ENCODE data around the gene ONECUT3. TPM values are rescaled to one million over a fixed set of nuclear protein-coding genes. Genes with fewer than 3 reads are reported as not detected.
A peak's percentile ranks its signal among the peaks of the same experiment; 100 is the strongest.

The ONECUT3 gene
- total and polyA plus RNA-seq, 9 of the 15 experiments (the other 6 are each of a cell fraction or from before 2014, with no cell fraction given) = not detected

DNA sequence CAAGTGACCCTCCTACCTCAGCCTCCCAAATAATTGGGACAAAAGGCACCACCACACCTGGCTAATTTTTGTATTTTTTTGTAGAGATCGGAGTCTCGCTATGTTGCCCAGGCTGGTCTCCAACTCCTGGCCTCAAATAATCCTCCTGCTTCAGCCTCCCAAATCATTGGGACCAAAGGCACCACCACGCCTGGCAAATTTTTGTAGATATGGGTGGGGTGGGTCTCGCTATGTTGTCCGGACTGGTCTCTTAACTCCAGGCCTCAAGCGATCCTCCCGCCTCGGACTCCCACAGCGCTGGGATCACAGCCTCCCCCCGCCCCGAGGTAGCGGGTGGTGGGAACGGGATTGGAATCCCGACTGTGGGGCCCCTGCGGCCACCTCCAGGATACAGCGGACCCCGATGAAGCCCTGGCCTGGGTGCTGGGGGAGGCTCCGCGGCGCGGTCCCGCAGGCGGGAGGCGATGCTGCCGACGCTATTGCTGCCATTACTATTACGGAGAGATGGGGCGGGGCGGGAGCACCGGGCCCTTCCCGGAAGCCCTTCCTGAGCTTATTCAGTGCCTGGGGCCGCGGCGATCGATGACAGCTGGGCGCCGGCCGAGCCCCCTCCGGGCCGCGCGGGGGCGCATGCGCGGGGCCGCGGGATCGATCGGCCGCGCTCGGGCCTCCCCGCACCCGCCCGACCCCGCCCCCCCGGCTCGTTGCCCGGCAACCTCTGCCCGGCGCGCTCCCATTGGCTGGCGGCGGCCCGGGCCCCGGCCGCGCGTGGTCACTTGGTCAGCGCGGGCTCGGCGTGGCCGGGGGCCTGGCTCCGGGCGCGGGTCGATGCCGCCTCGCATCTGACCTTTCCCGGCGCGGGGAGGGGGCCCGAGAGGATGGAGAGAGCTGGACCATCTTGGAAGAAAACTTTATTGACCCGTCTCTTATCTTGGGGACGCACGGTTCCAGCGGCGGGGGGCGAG is 27.9 kb upstream of the ONECUT3 start (continued):
- TF ChIP-seq, protein P1, sequence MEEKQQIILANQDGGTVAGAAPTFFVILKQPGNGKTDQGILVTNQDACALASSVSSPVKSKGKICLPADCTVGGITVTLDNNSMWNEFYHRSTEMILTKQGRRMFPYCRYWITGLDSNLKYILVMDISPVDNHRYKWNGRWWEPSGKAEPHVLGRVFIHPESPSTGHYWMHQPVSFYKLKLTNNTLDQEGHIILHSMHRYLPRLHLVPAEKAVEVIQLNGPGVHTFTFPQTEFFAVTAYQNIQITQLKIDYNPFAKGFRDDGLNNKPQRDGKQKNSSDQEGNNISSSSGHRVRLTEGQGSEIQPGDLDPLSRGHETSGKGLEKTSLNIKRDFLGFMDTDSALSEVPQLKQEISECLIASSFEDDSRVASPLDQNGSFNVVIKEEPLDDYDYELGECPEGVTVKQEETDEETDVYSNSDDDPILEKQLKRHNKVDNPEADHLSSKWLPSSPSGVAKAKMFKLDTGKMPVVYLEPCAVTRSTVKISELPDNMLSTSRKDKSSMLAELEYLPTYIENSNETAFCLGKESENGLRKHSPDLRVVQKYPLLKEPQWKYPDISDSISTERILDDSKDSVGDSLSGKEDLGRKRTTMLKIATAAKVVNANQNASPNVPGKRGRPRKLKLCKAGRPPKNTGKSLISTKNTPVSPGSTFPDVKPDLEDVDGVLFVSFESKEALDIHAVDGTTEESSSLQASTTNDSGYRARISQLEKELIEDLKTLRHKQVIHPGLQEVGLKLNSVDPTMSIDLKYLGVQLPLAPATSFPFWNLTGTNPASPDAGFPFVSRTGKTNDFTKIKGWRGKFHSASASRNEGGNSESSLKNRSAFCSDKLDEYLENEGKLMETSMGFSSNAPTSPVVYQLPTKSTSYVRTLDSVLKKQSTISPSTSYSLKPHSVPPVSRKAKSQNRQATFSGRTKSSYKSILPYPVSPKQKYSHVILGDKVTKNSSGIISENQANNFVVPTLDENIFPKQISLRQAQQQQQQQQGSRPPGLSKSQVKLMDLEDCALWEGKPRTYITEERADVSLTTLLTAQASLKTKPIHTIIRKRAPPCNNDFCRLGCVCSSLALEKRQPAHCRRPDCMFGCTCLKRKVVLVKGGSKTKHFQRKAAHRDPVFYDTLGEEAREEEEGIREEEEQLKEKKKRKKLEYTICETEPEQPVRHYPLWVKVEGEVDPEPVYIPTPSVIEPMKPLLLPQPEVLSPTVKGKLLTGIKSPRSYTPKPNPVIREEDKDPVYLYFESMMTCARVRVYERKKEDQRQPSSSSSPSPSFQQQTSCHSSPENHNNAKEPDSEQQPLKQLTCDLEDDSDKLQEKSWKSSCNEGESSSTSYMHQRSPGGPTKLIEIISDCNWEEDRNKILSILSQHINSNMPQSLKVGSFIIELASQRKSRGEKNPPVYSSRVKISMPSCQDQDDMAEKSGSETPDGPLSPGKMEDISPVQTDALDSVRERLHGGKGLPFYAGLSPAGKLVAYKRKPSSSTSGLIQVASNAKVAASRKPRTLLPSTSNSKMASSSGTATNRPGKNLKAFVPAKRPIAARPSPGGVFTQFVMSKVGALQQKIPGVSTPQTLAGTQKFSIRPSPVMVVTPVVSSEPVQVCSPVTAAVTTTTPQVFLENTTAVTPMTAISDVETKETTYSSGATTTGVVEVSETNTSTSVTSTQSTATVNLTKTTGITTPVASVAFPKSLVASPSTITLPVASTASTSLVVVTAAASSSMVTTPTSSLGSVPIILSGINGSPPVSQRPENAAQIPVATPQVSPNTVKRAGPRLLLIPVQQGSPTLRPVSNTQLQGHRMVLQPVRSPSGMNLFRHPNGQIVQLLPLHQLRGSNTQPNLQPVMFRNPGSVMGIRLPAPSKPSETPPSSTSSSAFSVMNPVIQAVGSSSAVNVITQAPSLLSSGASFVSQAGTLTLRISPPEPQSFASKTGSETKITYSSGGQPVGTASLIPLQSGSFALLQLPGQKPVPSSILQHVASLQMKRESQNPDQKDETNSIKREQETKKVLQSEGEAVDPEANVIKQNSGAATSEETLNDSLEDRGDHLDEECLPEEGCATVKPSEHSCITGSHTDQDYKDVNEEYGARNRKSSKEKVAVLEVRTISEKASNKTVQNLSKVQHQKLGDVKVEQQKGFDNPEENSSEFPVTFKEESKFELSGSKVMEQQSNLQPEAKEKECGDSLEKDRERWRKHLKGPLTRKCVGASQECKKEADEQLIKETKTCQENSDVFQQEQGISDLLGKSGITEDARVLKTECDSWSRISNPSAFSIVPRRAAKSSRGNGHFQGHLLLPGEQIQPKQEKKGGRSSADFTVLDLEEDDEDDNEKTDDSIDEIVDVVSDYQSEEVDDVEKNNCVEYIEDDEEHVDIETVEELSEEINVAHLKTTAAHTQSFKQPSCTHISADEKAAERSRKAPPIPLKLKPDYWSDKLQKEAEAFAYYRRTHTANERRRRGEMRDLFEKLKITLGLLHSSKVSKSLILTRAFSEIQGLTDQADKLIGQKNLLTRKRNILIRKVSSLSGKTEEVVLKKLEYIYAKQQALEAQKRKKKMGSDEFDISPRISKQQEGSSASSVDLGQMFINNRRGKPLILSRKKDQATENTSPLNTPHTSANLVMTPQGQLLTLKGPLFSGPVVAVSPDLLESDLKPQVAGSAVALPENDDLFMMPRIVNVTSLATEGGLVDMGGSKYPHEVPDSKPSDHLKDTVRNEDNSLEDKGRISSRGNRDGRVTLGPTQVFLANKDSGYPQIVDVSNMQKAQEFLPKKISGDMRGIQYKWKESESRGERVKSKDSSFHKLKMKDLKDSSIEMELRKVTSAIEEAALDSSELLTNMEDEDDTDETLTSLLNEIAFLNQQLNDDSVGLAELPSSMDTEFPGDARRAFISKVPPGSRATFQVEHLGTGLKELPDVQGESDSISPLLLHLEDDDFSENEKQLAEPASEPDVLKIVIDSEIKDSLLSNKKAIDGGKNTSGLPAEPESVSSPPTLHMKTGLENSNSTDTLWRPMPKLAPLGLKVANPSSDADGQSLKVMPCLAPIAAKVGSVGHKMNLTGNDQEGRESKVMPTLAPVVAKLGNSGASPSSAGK (IDR thresholded peaks at IDR 0.05) = peak; percentile 39; the same call in 1 of the 2 replicates
- TF ChIP-seq MAZ (CRISPR knock-in tag; conservative IDR thresholded peaks at IDR 0.05 in 1 of 2, IDR thresholded peaks at IDR 0.05 in 1 of 2) (peak; percentile 40 to 68; a peak in 3 of 4 replicates), BACH1 (tag; IDR thresholded peaks at IDR 0.05) (no peak), FOS (IDR thresholded peaks at IDR 0.05; ENCODE audit: extremely low read depth, insufficient read length) (no peak), CBFA2T3 (IDR thresholded peaks at IDR 0.05) (0 out of 2 replicates have a peak, but pooled peaks have one; percentile 14), HDAC2 (IDR thresholded peaks at IDR 0.05) (0 out of 2 replicates have a peak, but pooled peaks have one; percentile 37), ZNF121 (CRISPR knock-in tag; conservative IDR thresholded peaks at IDR 0.05) (peak; percentile 96), HCFC1 (IDR thresholded peaks at IDR 0.05; ENCODE audit: low read depth, low read length) (no peak), ZKSCAN8 (CRISPR knock-in tag; IDR thresholded peaks at IDR 0.05) (no peak)
- TF ChIP-seq, protein P2, sequence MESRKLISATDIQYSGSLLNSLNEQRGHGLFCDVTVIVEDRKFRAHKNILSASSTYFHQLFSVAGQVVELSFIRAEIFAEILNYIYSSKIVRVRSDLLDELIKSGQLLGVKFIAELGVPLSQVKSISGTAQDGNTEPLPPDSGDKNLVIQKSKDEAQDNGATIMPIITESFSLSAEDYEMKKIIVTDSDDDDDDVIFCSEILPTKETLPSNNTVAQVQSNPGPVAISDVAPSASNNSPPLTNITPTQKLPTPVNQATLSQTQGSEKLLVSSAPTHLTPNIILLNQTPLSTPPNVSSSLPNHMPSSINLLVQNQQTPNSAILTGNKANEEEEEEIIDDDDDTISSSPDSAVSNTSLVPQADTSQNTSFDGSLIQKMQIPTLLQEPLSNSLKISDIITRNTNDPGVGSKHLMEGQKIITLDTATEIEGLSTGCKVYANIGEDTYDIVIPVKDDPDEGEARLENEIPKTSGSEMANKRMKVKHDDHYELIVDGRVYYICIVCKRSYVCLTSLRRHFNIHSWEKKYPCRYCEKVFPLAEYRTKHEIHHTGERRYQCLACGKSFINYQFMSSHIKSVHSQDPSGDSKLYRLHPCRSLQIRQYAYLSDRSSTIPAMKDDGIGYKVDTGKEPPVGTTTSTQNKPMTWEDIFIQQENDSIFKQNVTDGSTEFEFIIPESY (CRISPR knock-in tag; IDR thresholded peaks at IDR 0.05) = 0 out of 2 replicates have a peak, but pooled peaks have one; percentile 10
- TF ChIP-seq, protein P3, sequence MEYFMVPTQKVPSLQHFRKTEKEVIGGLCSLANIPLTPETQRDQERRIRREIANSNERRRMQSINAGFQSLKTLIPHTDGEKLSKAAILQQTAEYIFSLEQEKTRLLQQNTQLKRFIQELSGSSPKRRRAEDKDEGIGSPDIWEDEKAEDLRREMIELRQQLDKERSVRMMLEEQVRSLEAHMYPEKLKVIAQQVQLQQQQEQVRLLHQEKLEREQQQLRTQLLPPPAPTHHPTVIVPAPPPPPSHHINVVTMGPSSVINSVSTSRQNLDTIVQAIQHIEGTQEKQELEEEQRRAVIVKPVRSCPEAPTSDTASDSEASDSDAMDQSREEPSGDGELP (CRISPR knock-in tag; IDR thresholded peaks at IDR 0.05; ENCODE audit: borderline replicate concordance) = peak; percentile 83
